ENCODE results near the gene DAPK1.

DAPK1 gene

GRCh38 chr9:87497604-87498045, at the start of gene DAPK1:
TSS of gene DAPK1 (plus strand) at chr9:87497867. CDS start at chr9:87499078, 1,211 bp downstream.
- H3K79me2 ChIP-seq (ENCODE audit: control insufficient read depth, low read length), result no peaks in the 10 kb centered on the region
- no peaks in the 10 kb centered on the region for H4K20me1 ChIP-seq (ENCODE audit: control insufficient read depth, insufficient read depth, low read depth, low read length)
- H3K36me3 ChIP-seq (ENCODE audit: control insufficient read depth, low read length), result no peaks in the 10 kb centered on the region
- H3K4me1 ChIP-seq (ENCODE audit: control insufficient read depth, low read length), result no peaks in the 10 kb centered on the region
- no peaks in the 10 kb centered on the region; the same call in 1 of the 2 replicates for H3K9me3 ChIP-seq (ENCODE audit: control insufficient read depth, insufficient read depth, low read length)
- H3K4me3 ChIP-seq (ENCODE audit: low read length), result no peak within 1 kb of the TSS
- no peaks in the 10 kb centered on the region for H3F3A ChIP-seq (ENCODE audit: control insufficient read depth, insufficient read depth)
- no peak within 1 kb of the TSS for H3K4me2 ChIP-seq (ENCODE audit: low read length)
- TF ChIP-seq, protein P1, sequence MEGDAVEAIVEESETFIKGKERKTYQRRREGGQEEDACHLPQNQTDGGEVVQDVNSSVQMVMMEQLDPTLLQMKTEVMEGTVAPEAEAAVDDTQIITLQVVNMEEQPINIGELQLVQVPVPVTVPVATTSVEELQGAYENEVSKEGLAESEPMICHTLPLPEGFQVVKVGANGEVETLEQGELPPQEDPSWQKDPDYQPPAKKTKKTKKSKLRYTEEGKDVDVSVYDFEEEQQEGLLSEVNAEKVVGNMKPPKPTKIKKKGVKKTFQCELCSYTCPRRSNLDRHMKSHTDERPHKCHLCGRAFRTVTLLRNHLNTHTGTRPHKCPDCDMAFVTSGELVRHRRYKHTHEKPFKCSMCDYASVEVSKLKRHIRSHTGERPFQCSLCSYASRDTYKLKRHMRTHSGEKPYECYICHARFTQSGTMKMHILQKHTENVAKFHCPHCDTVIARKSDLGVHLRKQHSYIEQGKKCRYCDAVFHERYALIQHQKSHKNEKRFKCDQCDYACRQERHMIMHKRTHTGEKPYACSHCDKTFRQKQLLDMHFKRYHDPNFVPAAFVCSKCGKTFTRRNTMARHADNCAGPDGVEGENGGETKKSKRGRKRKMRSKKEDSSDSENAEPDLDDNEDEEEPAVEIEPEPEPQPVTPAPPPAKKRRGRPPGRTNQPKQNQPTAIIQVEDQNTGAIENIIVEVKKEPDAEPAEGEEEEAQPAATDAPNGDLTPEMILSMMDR (IDR thresholded peaks at IDR 0.05; ENCODE audit: low read depth, low read length, poor library complexity, severe bottlenecking), result no peak
- TF ChIP-seq EZH2phosphoT487 (IDR thresholded peaks at IDR 0.05; ENCODE audit: borderline replicate concordance, low read length), result no peak
- no peaks in the 10 kb centered on the region for H3K27me3 ChIP-seq (ENCODE audit: control insufficient read depth, low read length)
- no peak within 1 kb of the TSS for H3K27ac ChIP-seq (ENCODE audit: low read depth, low read length)
- no peaks in the 10 kb centered on the region for H3K9me2 ChIP-seq (replicated peaks; ENCODE audit: control insufficient read depth, low read length)

GRCh38 chr9:87451149-87451548, 46.5 kb upstream of the DAPK1 start:
- no peak for TF ChIP-seq EZH2phosphoT487 (IDR thresholded peaks at IDR 0.05; ENCODE audit: borderline replicate concordance, low read length)
- TF ChIP-seq, protein P1 (IDR thresholded peaks at IDR 0.05; ENCODE audit: low read depth, low read length, poor library complexity, severe bottlenecking), result no peak
- H3K4me2 ChIP-seq (ENCODE audit: low read length), result no peak overlapping the region

DNA sequence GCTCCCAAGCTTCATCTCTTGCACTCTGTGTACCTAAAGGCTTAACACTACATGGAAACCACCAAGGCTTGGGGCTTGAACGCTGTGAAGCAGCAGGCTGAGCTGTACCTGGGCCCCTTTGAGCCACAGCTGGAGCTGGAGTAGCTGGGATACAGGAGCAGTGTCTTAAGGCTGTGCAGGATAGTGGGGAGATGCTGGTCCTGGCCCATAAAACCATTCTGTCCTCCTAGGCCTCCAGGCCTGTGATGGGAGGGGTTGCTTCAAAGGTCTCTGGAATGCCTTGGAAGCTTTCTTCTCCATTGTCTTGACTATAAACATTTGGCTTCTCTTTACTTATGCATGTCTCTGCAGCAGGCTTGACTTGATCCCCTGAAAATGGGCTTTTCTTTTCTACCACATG, 42.3 kb upstream of the DAPK1 start:
- no peak for TF ChIP-seq EZH2phosphoT487 (IDR thresholded peaks at IDR 0.05; ENCODE audit: borderline replicate concordance, low read length)
- TF ChIP-seq, protein P1 (IDR thresholded peaks at IDR 0.05; ENCODE audit: low read depth, low read length, poor library complexity, severe bottlenecking), result no peak
- H3K4me1 ChIP-seq (ENCODE audit: control insufficient read depth, low read length), result no peaks in the 10 kb centered on the region
- no peaks in the 10 kb centered on the region for H4K20me1 ChIP-seq (ENCODE audit: control insufficient read depth, insufficient read depth, low read depth, low read length)
- no peak overlapping the region for H3K27ac ChIP-seq (ENCODE audit: low read depth, low read length)
- no peak overlapping the region for H3K4me3 ChIP-seq (ENCODE audit: low read length)
- H3K9me2 ChIP-seq (replicated peaks; ENCODE audit: control insufficient read depth, low read length), result no peaks in the 10 kb centered on the region; the same call in 1 of the 2 replicates
- H3F3A ChIP-seq (ENCODE audit: control insufficient read depth, insufficient read depth), result no peaks in the 10 kb centered on the region
- H3K36me3 ChIP-seq (ENCODE audit: control insufficient read depth, low read length), result no peaks in the 10 kb centered on the region
- no peaks in the 10 kb centered on the region for H3K79me2 ChIP-seq (ENCODE audit: control insufficient read depth, low read length)
- no peaks in the 10 kb centered on the region for H3K27me3 ChIP-seq (ENCODE audit: control insufficient read depth, low read length)
- H3K4me2 ChIP-seq (ENCODE audit: low read length), result no peak overlapping the region
- peaks cover 10% of the 10 kb centered on the region for H3K9me3 ChIP-seq (ENCODE audit: control insufficient read depth, insufficient read depth, low read length)

More at GRCh38 chr9:87451149-87451548, 46.5 kb upstream of the DAPK1 start:
- Histone ChIP-seq H3K27ac (ENCODE audit: low read depth, low read length) (no peak overlapping the region), H3K9me3 (ENCODE audit: control insufficient read depth, insufficient read depth, low read length) (peaks cover 10% of the 10 kb centered on the region), H3K4me1 (ENCODE audit: control insufficient read depth, low read length) (no peaks in the 10 kb centered on the region), H3F3A (ENCODE audit: control insufficient read depth, insufficient read depth) (no peaks in the 10 kb centered on the region), H3K79me2 (ENCODE audit: control insufficient read depth, low read length) (no peaks in the 10 kb centered on the region), H3K9me2 (replicated peaks; ENCODE audit: control insufficient read depth, low read length) (no peaks in the 10 kb centered on the region; the same call in 1 of the 2 replicates), H3K4me3 (ENCODE audit: low read length) (no peak overlapping the region), H3K36me3 (ENCODE audit: control insufficient read depth, low read length) (no peaks in the 10 kb centered on the region), H4K20me1 (ENCODE audit: control insufficient read depth, insufficient read depth, low read depth, low read length) (no peaks in the 10 kb centered on the region), H3K27me3 (ENCODE audit: control insufficient read depth, low read length) (no peaks in the 10 kb centered on the region)
